Measurements from ENCODE around the gene KCNF1.

The KCNF1 gene

DNA sequence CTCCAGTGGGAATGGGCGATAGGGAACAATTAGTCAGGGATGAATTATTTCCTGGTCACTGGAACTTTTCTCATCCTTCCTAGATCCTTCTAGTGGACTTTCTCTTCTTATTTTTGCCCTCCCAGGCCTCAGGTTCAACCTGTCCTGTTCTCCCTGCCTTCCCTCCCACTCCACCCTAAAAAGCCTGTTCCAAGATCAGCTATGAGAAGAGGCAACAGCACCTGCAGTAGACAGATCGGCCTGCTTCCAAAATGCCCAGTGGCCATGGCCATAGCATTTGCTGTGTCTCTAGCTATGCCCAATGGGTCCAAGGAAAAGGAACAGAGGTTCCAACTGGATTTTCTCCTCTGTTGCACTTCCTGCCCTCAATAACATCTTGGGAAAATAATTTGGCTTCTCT, 16.5 kb upstream of the KCNF1 start:
- no peak overlapping the region for H3K9ac ChIP-seq (ENCODE audit: low read length)
- H3K36me3 ChIP-seq (ENCODE audit: control insufficient read depth, insufficient read depth, low read length) = no peaks in the 10 kb centered on the region
- no peaks in the 10 kb centered on the region for H3K27me3 ChIP-seq (ENCODE audit: control insufficient read depth, insufficient read depth, low read length)
- H3K9me3 ChIP-seq (ENCODE audit: control insufficient read depth, low read length) = no peaks in the 10 kb centered on the region
- no peaks in the 10 kb centered on the region for H3K4me1 ChIP-seq (ENCODE audit: control insufficient read depth, insufficient read depth, low read length)
- no peak overlapping the region for H3K4me3 ChIP-seq (ENCODE audit: low read length)

DNA sequence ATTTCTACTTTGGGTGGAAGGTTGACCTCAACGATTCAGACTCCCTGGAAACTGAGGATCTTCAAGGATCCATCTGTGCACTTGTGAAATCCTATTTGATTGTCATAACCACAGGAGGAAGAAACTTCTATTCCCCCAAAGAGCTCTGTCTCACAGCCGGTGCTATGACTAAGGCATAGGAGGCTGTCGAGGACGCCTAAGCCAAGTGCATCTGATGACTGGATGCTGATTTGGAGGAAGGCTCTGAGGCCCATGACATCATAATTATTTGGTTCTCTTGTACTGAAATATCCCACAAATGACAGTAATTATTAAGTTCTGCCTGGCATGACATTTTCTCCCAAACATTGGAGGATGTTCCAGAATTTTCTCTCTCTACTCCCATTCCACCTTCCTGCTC, 13.8 kb upstream of the KCNF1 start:
- no peaks in the 10 kb centered on the region for H3K27me3 ChIP-seq (ENCODE audit: control insufficient read depth, insufficient read depth, low read length)
- no peak overlapping the region for H3K9ac ChIP-seq (ENCODE audit: low read length)
- no peak overlapping the region for H3K4me3 ChIP-seq (ENCODE audit: low read length)
- peaks cover 11% of the 10 kb centered on the region for H3K4me1 ChIP-seq (ENCODE audit: control insufficient read depth, insufficient read depth, low read length)
- H3K36me3 ChIP-seq (ENCODE audit: control insufficient read depth, insufficient read depth, low read length) = no peaks in the 10 kb centered on the region
- H3K9me3 ChIP-seq (ENCODE audit: control insufficient read depth, low read length) = no peaks in the 10 kb centered on the region

DNA sequence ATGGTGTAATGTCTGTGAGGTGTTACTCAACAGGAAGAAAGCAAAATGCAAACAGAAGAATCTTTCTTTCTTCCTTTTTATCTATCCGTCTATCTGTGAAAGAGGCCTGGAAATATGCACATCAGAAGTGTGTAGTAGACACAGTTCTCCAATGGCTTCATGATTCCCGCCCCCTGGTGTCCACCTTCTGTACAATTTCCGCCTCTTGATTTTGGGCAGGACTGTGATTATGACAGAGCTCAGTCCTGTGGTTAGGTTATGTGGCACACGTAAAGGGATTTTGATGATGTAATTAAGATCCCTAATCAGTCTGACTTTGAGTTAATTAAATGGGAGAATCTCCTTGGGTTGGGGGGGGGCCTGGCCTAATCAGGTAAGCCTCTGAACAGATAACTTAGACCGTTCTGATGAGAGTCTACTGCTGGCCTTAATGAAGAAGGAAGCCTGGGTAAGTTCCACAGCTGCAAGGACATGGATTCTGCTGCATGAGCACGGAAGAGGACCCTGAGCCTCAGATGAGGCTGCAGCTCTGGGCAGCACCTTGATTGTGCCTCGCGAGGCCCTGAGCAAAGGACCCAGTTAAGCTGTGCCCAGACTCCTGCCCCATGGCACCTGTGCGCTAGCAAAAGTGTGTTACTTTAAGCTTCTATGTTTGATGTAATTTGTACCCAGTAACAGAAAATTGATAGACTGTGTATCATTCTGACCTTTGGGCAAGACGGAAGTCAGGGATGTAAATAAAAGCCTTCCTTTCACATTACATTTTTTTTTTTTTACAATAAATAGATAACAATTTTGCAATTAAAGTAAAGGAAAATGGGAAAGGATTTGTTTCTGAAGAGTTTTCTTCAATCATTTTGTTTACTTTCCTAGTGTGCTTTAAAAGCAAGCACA, 11.3 kb upstream of the KCNF1 start:
- Histone ChIP-seq H3K36me3 (ENCODE audit: control insufficient read depth, insufficient read depth, low read length) (no peaks in the 10 kb centered on the region), H3K9ac (ENCODE audit: low read length) (no peak overlapping the region), H3K4me3 (ENCODE audit: low read length) (no peak overlapping the region), H3K27me3 (ENCODE audit: control insufficient read depth, insufficient read depth, low read length) (no peaks in the 10 kb centered on the region), H3K4me1 (ENCODE audit: control insufficient read depth, insufficient read depth, low read length) (peaks cover 11% of the 10 kb centered on the region), H3K9me3 (ENCODE audit: control insufficient read depth, low read length) (no peaks in the 10 kb centered on the region)

GRCh38 chr2:10901160-10901939, 10.4 kb upstream of the KCNF1 start:
- Histone ChIP-seq H3K9me3 (ENCODE audit: control insufficient read depth, low read length) (no peaks in the 10 kb centered on the region), H3K27me3 (ENCODE audit: control insufficient read depth, insufficient read depth, low read length) (no peaks in the 10 kb centered on the region), H3K4me3 (ENCODE audit: low read length) (no peak overlapping the region), H3K4me1 (ENCODE audit: control insufficient read depth, insufficient read depth, low read length) (peaks cover 11% of the 10 kb centered on the region), H3K9ac (ENCODE audit: low read length) (no peak overlapping the region), H3K36me3 (ENCODE audit: control insufficient read depth, insufficient read depth, low read length) (no peaks in the 10 kb centered on the region)

DNA sequence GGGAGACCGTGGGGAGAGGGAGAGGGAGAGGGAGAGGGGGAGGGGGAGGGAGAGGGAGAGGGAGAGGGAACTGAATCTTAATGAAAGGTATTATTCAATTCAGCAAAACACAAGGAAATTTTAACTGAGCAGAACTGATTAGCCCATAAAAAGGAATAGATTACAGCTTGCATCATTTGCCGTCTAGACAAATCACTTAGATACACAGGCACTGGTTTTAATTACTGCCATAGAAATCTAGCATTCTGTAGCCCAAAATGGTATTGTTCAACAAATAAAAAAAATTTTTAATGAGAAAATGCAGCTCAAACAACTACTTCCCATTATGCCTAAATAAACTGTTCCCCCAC, 7.9 kb upstream of the KCNF1 start:
- Histone ChIP-seq H3K36me3 (ENCODE audit: control insufficient read depth, insufficient read depth, low read length) (no peaks in the 10 kb centered on the region), H3K9ac (ENCODE audit: low read length) (no peak overlapping the region), H3K9me3 (ENCODE audit: control insufficient read depth, low read length) (no peaks in the 10 kb centered on the region), H3K4me3 (ENCODE audit: low read length) (no peak overlapping the region), H3K27me3 (ENCODE audit: control insufficient read depth, insufficient read depth, low read length) (no peaks in the 10 kb centered on the region), H3K4me1 (ENCODE audit: control insufficient read depth, insufficient read depth, low read length) (peaks cover 11% of the 10 kb centered on the region)

DNA sequence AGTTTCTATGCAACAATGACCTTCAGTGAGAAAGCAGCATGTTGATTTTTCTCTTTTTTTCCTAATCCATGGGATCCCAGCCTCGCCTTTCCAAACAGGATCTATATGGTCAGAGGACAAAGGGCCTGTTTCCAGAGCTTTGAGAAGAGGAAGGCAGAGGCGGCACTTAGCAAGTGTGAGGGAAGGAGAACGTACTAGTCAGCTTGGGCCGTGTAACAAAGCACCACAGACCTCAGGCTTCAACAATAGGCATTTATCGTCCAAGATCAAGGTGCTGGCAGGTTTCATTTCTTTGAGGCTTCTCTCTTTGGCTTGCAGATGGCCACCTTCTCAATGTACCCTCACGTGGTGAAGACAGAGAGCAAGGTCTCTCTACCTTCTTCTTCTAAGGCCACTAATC, 7.3 kb upstream of the KCNF1 start:
- peaks cover 11% of the 10 kb centered on the region for H3K4me1 ChIP-seq (ENCODE audit: control insufficient read depth, insufficient read depth, low read length)

GRCh38 chr2:10905006-10905861, 6.5 kb upstream of the KCNF1 start:
- H3K4me3 ChIP-seq (ENCODE audit: low read length) = no peak overlapping the region
- H3K9me3 ChIP-seq (ENCODE audit: control insufficient read depth, low read length) = no peaks in the 10 kb centered on the region
- H3K4me1 ChIP-seq (ENCODE audit: control insufficient read depth, insufficient read depth, low read length) = peaks cover 11% of the 10 kb centered on the region
- H3K9ac ChIP-seq (ENCODE audit: low read length) = no peak overlapping the region
- H3K27me3 ChIP-seq (ENCODE audit: control insufficient read depth, insufficient read depth, low read length) = peaks cover 3% of the 10 kb centered on the region
- no peaks in the 10 kb centered on the region for H3K36me3 ChIP-seq (ENCODE audit: control insufficient read depth, insufficient read depth, low read length)

More for the DNA sequence above, 7.3 kb upstream of the KCNF1 start:
- Histone ChIP-seq H3K27me3 (ENCODE audit: control insufficient read depth, insufficient read depth, low read length) (no peaks in the 10 kb centered on the region), H3K36me3 (ENCODE audit: control insufficient read depth, insufficient read depth, low read length) (no peaks in the 10 kb centered on the region), H3K9me3 (ENCODE audit: control insufficient read depth, low read length) (no peaks in the 10 kb centered on the region), H3K9ac (ENCODE audit: low read length) (no peak overlapping the region), H3K4me3 (ENCODE audit: low read length) (no peak overlapping the region)

GRCh38 chr2:10905862-10906143, 5.9 kb upstream of the KCNF1 start:
- Histone ChIP-seq H3K9ac (ENCODE audit: low read length) (no peak overlapping the region), H3K4me1 (ENCODE audit: control insufficient read depth, insufficient read depth, low read length) (peaks cover 7% of the 10 kb centered on the region), H3K9me3 (ENCODE audit: control insufficient read depth, low read length) (no peaks in the 10 kb centered on the region), H3K27me3 (ENCODE audit: control insufficient read depth, insufficient read depth, low read length) (peaks cover 7% of the 10 kb centered on the region), H3K4me3 (ENCODE audit: low read length) (no peak overlapping the region), H3K36me3 (ENCODE audit: control insufficient read depth, insufficient read depth, low read length) (no peaks in the 10 kb centered on the region)

DNA sequence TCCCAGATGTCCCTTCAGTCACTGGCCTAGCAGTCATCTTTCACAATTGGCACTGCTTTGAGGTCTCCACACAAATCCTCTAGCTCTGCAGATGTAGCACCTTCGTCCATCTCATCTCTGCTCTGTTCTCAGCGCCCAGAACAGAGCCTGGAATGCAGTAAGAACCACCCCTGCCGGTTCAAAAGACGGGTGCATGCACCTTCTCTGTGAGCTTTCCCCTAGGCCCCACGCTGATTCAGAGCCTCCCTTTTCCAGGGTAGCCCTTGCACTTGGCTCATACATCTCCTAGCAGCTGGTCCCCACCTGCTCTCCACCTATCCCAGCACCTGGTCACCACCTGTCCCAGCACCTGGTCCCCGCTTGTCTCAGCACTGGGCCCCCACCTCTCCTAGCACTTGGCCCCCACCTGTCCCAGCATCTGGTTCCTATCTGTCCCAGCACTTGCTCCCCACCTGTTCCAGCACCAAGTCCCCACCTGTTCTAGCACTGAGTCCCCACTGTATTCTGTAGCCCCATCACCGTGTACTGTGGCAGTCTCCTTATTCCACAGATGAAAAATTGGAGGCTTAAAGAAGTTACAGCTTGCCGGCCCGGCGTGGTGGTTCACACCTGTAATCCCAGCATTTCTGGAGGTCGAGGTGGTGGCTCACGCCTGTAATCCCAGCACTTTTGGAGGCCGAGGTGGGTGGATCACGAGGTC, 4.7 kb upstream of the KCNF1 start:
- Histone ChIP-seq H3K9ac (ENCODE audit: low read length) (no peak overlapping the region), H3K36me3 (ENCODE audit: control insufficient read depth, insufficient read depth, low read length) (no peaks in the 10 kb centered on the region)

DNA sequence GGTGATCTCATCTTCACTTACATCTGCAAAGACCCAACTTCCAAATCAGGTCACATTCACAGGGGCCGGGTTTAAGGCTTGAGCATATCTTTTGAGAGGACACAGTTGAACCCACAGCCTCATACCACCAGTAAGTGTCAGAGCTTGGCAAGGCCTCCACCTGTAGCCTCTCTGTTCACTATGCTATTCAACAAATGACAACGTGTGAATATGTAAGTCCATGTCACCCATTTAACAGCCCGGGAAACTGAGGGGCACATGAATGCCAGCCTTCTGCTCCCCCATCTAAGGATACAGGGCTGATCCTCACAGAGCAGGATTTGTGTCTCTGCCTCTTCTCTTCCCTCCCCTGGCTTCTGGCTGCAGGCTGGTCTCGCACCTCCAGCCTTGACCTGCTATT, 3.5 kb upstream of the KCNF1 start:
- H3K9ac ChIP-seq (ENCODE audit: low read length) = no peak overlapping the region
- H3K27me3 ChIP-seq (ENCODE audit: control insufficient read depth, insufficient read depth, low read length) = peaks cover 28% of the 10 kb centered on the region
- H3K36me3 ChIP-seq (ENCODE audit: control insufficient read depth, insufficient read depth, low read length) = no peaks in the 10 kb centered on the region
- H3K9me3 ChIP-seq (ENCODE audit: control insufficient read depth, low read length) = no peaks in the 10 kb centered on the region
- peaks cover 6% of the 10 kb centered on the region for H3K4me1 ChIP-seq (ENCODE audit: control insufficient read depth, insufficient read depth, low read length)
- H3K4me3 ChIP-seq (ENCODE audit: low read length) = no peak overlapping the region

More for the DNA sequence above, 4.7 kb upstream of the KCNF1 start:
- Histone ChIP-seq H3K4me1 (ENCODE audit: control insufficient read depth, insufficient read depth, low read length) (peaks cover 6% of the 10 kb centered on the region), H3K4me3 (ENCODE audit: low read length) (no peak overlapping the region), H3K27me3 (ENCODE audit: control insufficient read depth, insufficient read depth, low read length) (peaks cover 18% of the 10 kb centered on the region), H3K9me3 (ENCODE audit: control insufficient read depth, low read length) (no peaks in the 10 kb centered on the region)

GRCh38 chr2:10909050-10909995, 2.4 kb upstream of the KCNF1 start:
- H3K9me3 ChIP-seq (ENCODE audit: control insufficient read depth, low read length) = no peaks in the 10 kb centered on the region
- no peaks in the 10 kb centered on the region for H3K36me3 ChIP-seq (ENCODE audit: control insufficient read depth, insufficient read depth, low read length)
- peaks cover 6% of the 10 kb centered on the region for H3K4me1 ChIP-seq (ENCODE audit: control insufficient read depth, insufficient read depth, low read length)
- peaks cover 39% of the 10 kb centered on the region for H3K27me3 ChIP-seq (ENCODE audit: control insufficient read depth, insufficient read depth, low read length)
- H3K4me3 ChIP-seq (ENCODE audit: low read length) = no peak overlapping the region
- no peak overlapping the region for H3K9ac ChIP-seq (ENCODE audit: low read length)

All from mucosa of stomach (tissue), 1 donor.